ENCODE measurements around the gene LRIT2. TPM values are rescaled to one million over a fixed set of nuclear protein-coding genes. Genes with fewer than 3 reads are reported as not detected.

Gene LRIT2
- total RNA-seq, 1 donor from 2014 or later = not detected

- H3K36me3 Mint-ChIP-seq (ENCODE audit: low read depth) = no peaks in the 10 kb centered on the region
- peaks cover 19% of the 10 kb centered on the region for H3K27me3 Mint-ChIP-seq (ENCODE audit: low read depth)
- no peak overlapping the region for H3K27ac Mint-ChIP-seq (ENCODE audit: unreplicated experiment)
- no peak overlapping the region for H3K4me3 Mint-ChIP-seq
- no peaks in the 10 kb centered on the region for H3K9me3 Mint-ChIP-seq
- DNase-seq (ENCODE audit: low read depth, low spot score) = no peak
- no peak for TF ChIP-seq CTCF (conservative IDR thresholded peaks at IDR 0.05)
- H3K4me1 Mint-ChIP-seq = no peaks in the 10 kb centered on the region
Observed at GRCh38 chr10:84196083-84196482, 29.3 kb downstream of the LRIT2 start.

GRCh38 chr10:84195044-84195830 lies 30.1 kb downstream of the LRIT2 start:
- peak overlapping the region; percentile 81 for H3K4me3 Mint-ChIP-seq
- no peaks in the 10 kb centered on the region for H3K4me1 Mint-ChIP-seq
- H3K9me3 Mint-ChIP-seq = no peaks in the 10 kb centered on the region
- TF ChIP-seq CTCF (conservative IDR thresholded peaks at IDR 0.05) = no peak
- no peak overlapping the region for H3K27ac Mint-ChIP-seq (ENCODE audit: unreplicated experiment)
- no peaks in the 10 kb centered on the region for H3K36me3 Mint-ChIP-seq (ENCODE audit: low read depth)
- DNase-seq (ENCODE audit: low read depth, low spot score) = no peak
- peaks cover 19% of the 10 kb centered on the region for H3K27me3 Mint-ChIP-seq (ENCODE audit: low read depth)

GRCh38 chr10:84194424-84195043 lies 30.8 kb downstream of the LRIT2 start, which contains the start of gene CDHR1:
Gene CDHR1, plus strand, starts transcription at chr10:84194537. Its CDS starts 224 bp downstream, at chr10:84194761.
- Mint-ChIP-seq H3K9me3 (no peaks in the 10 kb centered on the region), H3K4me1 (no peaks in the 10 kb centered on the region), H3K27ac (ENCODE audit: unreplicated experiment) (no peak within 1 kb of the TSS), H3K36me3 (ENCODE audit: low read depth) (no peaks in the 10 kb centered on the region), H3K27me3 (ENCODE audit: low read depth) (peaks cover 19% of the 10 kb centered on the region), H3K4me3 (peak within 1 kb of the TSS; percentile 81)
- DNase-seq (ENCODE audit: low read depth, low spot score) = peak; percentile 26
- no peak for TF ChIP-seq CTCF (conservative IDR thresholded peaks at IDR 0.05)

GRCh38 chr10:84193846-84194423 lies 31.4 kb downstream of the LRIT2 start:
- DNase-seq (ENCODE audit: low read depth, low spot score) = no peak
- Mint-ChIP-seq H3K27me3 (ENCODE audit: low read depth) (peaks cover 19% of the 10 kb centered on the region), H3K4me1 (no peaks in the 10 kb centered on the region), H3K9me3 (no peaks in the 10 kb centered on the region), H3K27ac (ENCODE audit: unreplicated experiment) (no peak overlapping the region), H3K36me3 (ENCODE audit: low read depth) (no peaks in the 10 kb centered on the region), H3K4me3 (peak overlapping the region; percentile 77)
- no peak for TF ChIP-seq CTCF (conservative IDR thresholded peaks at IDR 0.05)

- Mint-ChIP-seq H3K4me1 (no peaks in the 10 kb centered on the region), H3K9me3 (no peaks in the 10 kb centered on the region), H3K27me3 (ENCODE audit: low read depth) (peaks cover 19% of the 10 kb centered on the region), H3K36me3 (ENCODE audit: low read depth) (no peaks in the 10 kb centered on the region), H3K27ac (ENCODE audit: unreplicated experiment) (no peak overlapping the region), H3K4me3 (no peak overlapping the region)
- no peak for DNase-seq (ENCODE audit: low read depth, low spot score)
- TF ChIP-seq CTCF (conservative IDR thresholded peaks at IDR 0.05) = no peak
Observed at GRCh38 chr10:84193327-84193726, 32.0 kb downstream of the LRIT2 start.
